Mesendoderm (in vitro differentiated cells): Measurements from ENCODE around the gene ADGRA1.

Experiments used
- DNase-seq: peaks from one replicate; pipeline ENCODE4 v3.0.0; 2013
- H2AK5ac ChIP-seq: 2 replicates; pipeline ENCODE4 v1.6.1; 2013; ENCODE audit warnings: low read length, inconsistent platforms
- H2BK120ac ChIP-seq: 2 replicates; pipeline ENCODE4 v1.6.1; 2013; ENCODE audit warnings: low read depth, mild to moderate bottlenecking, low read length, moderate library complexity, mixed read lengths
- H2BK15ac ChIP-seq: replicated peaks from 2 replicates; pipeline ENCODE4 v1.6.1; 2013; ENCODE audit warnings: low read depth, mild to moderate bottlenecking, moderate library complexity
- H2BK5ac ChIP-seq: 2 replicates; pipeline ENCODE4 v1.6.1; 2013; ENCODE audit warnings: low read length, inconsistent platforms
- H3K18ac ChIP-seq: 2 replicates; pipeline ENCODE4 v1.6.1; 2013; ENCODE audit warnings: mild to moderate bottlenecking, low read length, mixed read lengths
- H3K23ac ChIP-seq: one replicate; pipeline ENCODE4 v1.6.1; 2013; ENCODE audit warnings: low read length
- H3K27ac ChIP-seq: 2 replicates; pipeline ENCODE4 v1.5.1; 2013; ENCODE audit warnings: low read depth, mild to moderate bottlenecking, inconsistent platforms, low read length, moderate library complexity
- H3K27me3 ChIP-seq: 2 replicates; pipeline ENCODE4 v1.6.1; 2013; ENCODE audit warnings: low read length, control low read depth, mild to moderate bottlenecking, inconsistent platforms; ENCODE audit not compliant: insufficient read depth, poor library complexity
- H3K36me3 ChIP-seq: 2 replicates; pipeline ENCODE4 v1.6.1; 2013; ENCODE audit warnings: low read length, inconsistent platforms; ENCODE audit not compliant: control insufficient read depth, insufficient read depth
- H3K4ac ChIP-seq: one replicate; pipeline ENCODE4 v1.6.1; 2013; ENCODE audit warnings: low read depth, mild to moderate bottlenecking, low read length, moderate library complexity
- H3K4me1 ChIP-seq: 2 replicates; pipeline ENCODE4 v1.6.1; 2013; ENCODE audit warnings: low read depth, low read length, inconsistent platforms; ENCODE audit not compliant: control insufficient read depth
- H3K4me2 ChIP-seq: 2 replicates; pipeline ENCODE4 v1.6.1; 2013; ENCODE audit warnings: low read length
- H3K4me3 ChIP-seq: 2 replicates; pipeline ENCODE4 v1.5.1; 2013; ENCODE audit warnings: mild to moderate bottlenecking, low read length
- H3K56ac ChIP-seq: one replicate; pipeline ENCODE4 v1.6.1; 2013; ENCODE audit warnings: low read length
- H3K79me1 ChIP-seq: 2 replicates; pipeline ENCODE4 v1.6.1; 2013; ENCODE audit warnings: low read length, inconsistent platforms
- H3K79me2 ChIP-seq: 2 replicates; pipeline ENCODE4 v1.6.1; 2013; ENCODE audit warnings: mild to moderate bottlenecking, low read length; ENCODE audit not compliant: control insufficient read depth, insufficient read depth
- H3K9ac ChIP-seq: 2 replicates; pipeline ENCODE4 v1.6.1; 2013; ENCODE audit warnings: low read length, inconsistent platforms
- H4K5ac ChIP-seq: one replicate; pipeline ENCODE4 v1.6.1; 2013; ENCODE audit warnings: low read length
- H4K8ac ChIP-seq: one replicate; pipeline ENCODE4 v1.6.1; 2013; ENCODE audit warnings: low read depth, mild to moderate bottlenecking, control low read depth, low read length, moderate library complexity
- WGBS: extraction: QIAGEN DNeasy Blood & Tissue Kit; methylation state at CpG from one replicate; pipeline ENCODE4 v1.1.7; 2013; ENCODE audit warnings: low lambda C conversion rate, missing lambda C conversion rate; ENCODE audit not compliant: insufficient coverage; ENCODE audit errors: extremely low coverage; 5-methylcytosine and 5-hydroxymethylcytosine counted together

Gene ADGRA1

GRCh38 chr10:133041101-133041500, 46.6 kb upstream of the ADGRA1 start:
- no CpG with 5 or more reads among the region's 12 CpGs for WGBS

GRCh38 chr10:133042061-133042460, 45.7 kb upstream of the ADGRA1 start:
- Histone ChIP-seq H3K23ac (no peak overlapping the region), H3K4me2 (no peak overlapping the region), H3K56ac (no peak overlapping the region), H3K79me1 (no peaks in the 10 kb centered on the region), H4K8ac (no peak overlapping the region), H2AK5ac (no peak overlapping the region), H3K4ac (no peak overlapping the region), H4K5ac (no peak overlapping the region), H3K79me2 (no peaks in the 10 kb centered on the region), H3K9ac (no peak overlapping the region), H3K27ac (no peak overlapping the region), H3K18ac (no peak overlapping the region), H3K27me3 (no peaks in the 10 kb centered on the region), H2BK120ac (no peak overlapping the region), H3K36me3 (no peaks in the 10 kb centered on the region), H3K4me3 (no peak overlapping the region), H2BK5ac (no peak overlapping the region), H3K4me1 (no peaks in the 10 kb centered on the region), H2BK15ac (no peak overlapping the region)
- WGBS, result no CpG with 5 or more reads among the region's 17 CpGs
- no peak for DNase-seq

More at GRCh38 chr10:133041101-133041500, 46.6 kb upstream of the ADGRA1 start:
- Histone ChIP-seq H3K79me1 (no peaks in the 10 kb centered on the region), H2BK15ac (no peak overlapping the region), H3K4ac (no peak overlapping the region), H4K5ac (no peak overlapping the region), H3K9ac (no peak overlapping the region), H3K56ac (no peak overlapping the region), H3K4me3 (no peak overlapping the region), H2AK5ac (no peak overlapping the region), H4K8ac (no peak overlapping the region), H3K36me3 (no peaks in the 10 kb centered on the region), H3K79me2 (no peaks in the 10 kb centered on the region), H3K4me2 (no peak overlapping the region), H2BK5ac (no peak overlapping the region), H3K27me3 (no peaks in the 10 kb centered on the region), H2BK120ac (no peak overlapping the region), H3K27ac (no peak overlapping the region), H3K4me1 (no peaks in the 10 kb centered on the region), H3K18ac (no peak overlapping the region), H3K23ac (no peak overlapping the region)
- no peak for DNase-seq

GRCh38 chr10:133042816-133043215, 44.9 kb upstream of the ADGRA1 start:
- no peak overlapping the region for H2BK120ac ChIP-seq
- H3K36me3 ChIP-seq, result no peaks in the 10 kb centered on the region
- H3K4me2 ChIP-seq, result no peak overlapping the region
- H3K79me2 ChIP-seq, result no peaks in the 10 kb centered on the region
- H3K23ac ChIP-seq, result no peak overlapping the region
- H4K8ac ChIP-seq, result no peak overlapping the region
- WGBS, result no CpG with 5 or more reads among the region's 18 CpGs
- H4K5ac ChIP-seq, result no peak overlapping the region
- H3K4me1 ChIP-seq, result no peaks in the 10 kb centered on the region
- H3K9ac ChIP-seq, result no peak overlapping the region
- no peak overlapping the region for H2BK5ac ChIP-seq
- H3K4ac ChIP-seq, result no peak overlapping the region
- H3K79me1 ChIP-seq, result no peaks in the 10 kb centered on the region
- H2AK5ac ChIP-seq, result no peak overlapping the region
- H3K56ac ChIP-seq, result no peak overlapping the region
- H3K4me3 ChIP-seq, result no peak overlapping the region
- no peak overlapping the region for H3K18ac ChIP-seq
- no peak overlapping the region for H2BK15ac ChIP-seq
- no peaks in the 10 kb centered on the region for H3K27me3 ChIP-seq
- DNase-seq, result no peak
- no peak overlapping the region for H3K27ac ChIP-seq

GRCh38 chr10:133043541-133044225, 44.0 kb upstream of the ADGRA1 start:
- Histone ChIP-seq H3K56ac (no peak overlapping the region), H3K27me3 (no peaks in the 10 kb centered on the region), H3K27ac (no peak overlapping the region), H3K9ac (no peak overlapping the region), H2BK120ac (no peak overlapping the region), H3K79me1 (no peaks in the 10 kb centered on the region), H4K8ac (no peak overlapping the region), H3K4ac (no peak overlapping the region), H3K4me1 (no peaks in the 10 kb centered on the region), H3K36me3 (no peaks in the 10 kb centered on the region), H3K79me2 (no peaks in the 10 kb centered on the region), H3K4me3 (no peak overlapping the region), H2BK5ac (no peak overlapping the region), H3K4me2 (no peak overlapping the region), H2AK5ac (no peak overlapping the region), H4K5ac (no peak overlapping the region), H2BK15ac (no peak overlapping the region), H3K18ac (no peak overlapping the region), H3K23ac (no peak overlapping the region)
- WGBS, result no CpG with 5 or more reads among the region's 18 CpGs
- DNase-seq, result no peak

GRCh38 chr10:133044401-133044811, 43.3 kb upstream of the ADGRA1 start:
- DNase-seq, result no peak
- no peak overlapping the region for H3K23ac ChIP-seq
- no peak overlapping the region for H2BK15ac ChIP-seq
- no peak overlapping the region for H3K4me3 ChIP-seq
- no peak overlapping the region for H2BK120ac ChIP-seq
- H2BK5ac ChIP-seq, result no peak overlapping the region
- no peaks in the 10 kb centered on the region for H3K36me3 ChIP-seq
- H3K4me2 ChIP-seq, result no peak overlapping the region
- no CpG with 5 or more reads among the region's 19 CpGs for WGBS
- H4K5ac ChIP-seq, result no peak overlapping the region
- H3K79me2 ChIP-seq, result no peaks in the 10 kb centered on the region
- no peak overlapping the region for H2AK5ac ChIP-seq
- H3K18ac ChIP-seq, result no peak overlapping the region
- no peak overlapping the region for H3K9ac ChIP-seq
- H3K27ac ChIP-seq, result no peak overlapping the region
- no peaks in the 10 kb centered on the region for H3K79me1 ChIP-seq
- no peaks in the 10 kb centered on the region for H3K4me1 ChIP-seq
- H3K56ac ChIP-seq, result no peak overlapping the region
- no peak overlapping the region for H3K4ac ChIP-seq
- no peak overlapping the region for H4K8ac ChIP-seq
- no peaks in the 10 kb centered on the region for H3K27me3 ChIP-seq
